HCT116 (cell line): ENCODE measurements around the gene SDF2. TPM values are rescaled to one million over a fixed set of nuclear protein-coding genes. Genes with fewer than 3 reads are reported as not detected.
A peak's percentile ranks its signal among the peaks of the same experiment; 100 is the strongest.

ENCODE experiments used
- ATAC-seq: fragments of 200-7000 bp; cut with Tn5 transposase; 2 replicates; pipeline ENCODE4 v1.9.1; 2020; ENCODE audit warnings: mild to moderate bottlenecking, moderate library complexity
- BruUV-seq: library from RNA; stranded (reverse); fragments of 400-500 nt; replicated peaks from 2 replicates; lab custom pipeline; 2021; lab: Mats Ljungman, UMichigan
- CTCF ChIA-PET: fragments of 300-600 bp; sonication (Branson Sonifier 250); formaldehyde crosslinking; loops from one replicate; lab custom pipeline; 2021; ENCODE audit warnings: antibody characterized with exemption; lab: Charles Lee
- POLR2A ChIA-PET: fragments of 300-600, 350-600 bp; sonication (Branson Sonifier 250); formaldehyde crosslinking; loops from one replicate; lab custom pipeline; 2021; ENCODE audit warnings: antibody characterized with exemption; lab: Charles Lee
- RAD21 ChIA-PET, 2 experiments: fragments of 300-600 bp; sonication (Branson Sonifier 250); formaldehyde crosslinking; loops; one replicate each; lab custom pipeline; 2023; ENCODE audit warnings: low total read pairs in 2 of 2; ENCODE audit not compliant: uncharacterized antibody in 2 of 2, unreplicated experiment in 2 of 2, low non-redundant PET in 1 of 2; lab: Charles Lee
- DNase-seq: peaks from one replicate; pipeline ENCODE4 v3.0.0-alpha.2; 2010; ENCODE audit warnings: low read depth, low spot score
- H2AFZ ChIP-seq: fragments of 200-600 bp; shearing (Covaris generic), sonication (generic); 2 replicates; pipeline ENCODE4 v1.6.1; 2017; ENCODE audit warnings: low read depth, mixed run types, mixed read lengths, antibody characterized with exemption, low read length; ENCODE audit not compliant: poor library complexity, severe bottlenecking
- H3K27ac ChIP-seq: 2 replicates; pipeline ENCODE4 v1.5.1; 2012; ENCODE audit warnings: low read depth, low read length
- H3K27me3 ChIP-seq: fragments of 200-600 bp; sonication (generic); 2 replicates; pipeline ENCODE4 v1.6.1; 2016; ENCODE audit warnings: mixed run types, low read length, mixed read lengths; ENCODE audit not compliant: insufficient read depth
- H3K36me3 ChIP-seq, 2 experiments: fragments of 200-500 bp in 1 of 2; fragments of 200-600 bp in 1 of 2; sonication (Bioruptor generic) in 1 of 2; sonication (generic) in 1 of 2; 2 replicates each; pipeline versions ENCODE4 v1.5.1 to v1.6.1; 2014 to 2016; ENCODE audit warnings: low read length in 2 of 2, inconsistent platforms in 1 of 2, mixed read lengths in 1 of 2, mixed run types in 1 of 2; ENCODE audit not compliant: insufficient read depth in 2 of 2, control insufficient read depth in 1 of 2
- H3K4me1 ChIP-seq, 2 experiments: fragments of 200-600 bp in 1 of 2; sonication (generic) in 1 of 2; 2 replicates each; pipeline versions ENCODE4 v1.5.1 to v1.6.1; 2012 to 2017; ENCODE audit warnings: low read length in 2 of 2, inconsistent platforms in 1 of 2, mild to moderate bottlenecking in 1 of 2, mixed read lengths in 1 of 2, mixed run types in 1 of 2, moderate library complexity in 1 of 2; ENCODE audit not compliant: insufficient read depth in 2 of 2, control insufficient read depth in 1 of 2
- H3K4me2 ChIP-seq: fragments of 200-600 bp; sonication (generic); 2 replicates; pipeline ENCODE4 v1.6.1; 2017; ENCODE audit warnings: mixed run types, low read length, mixed read lengths
- H3K4me3 ChIP-seq, 2 experiments: fragments of 200-600 bp in 1 of 2; sonication (generic) in 1 of 2; replicated peaks in 1 of 2; 2 replicates each; pipeline ENCODE4 v1.5.1; 2011 to 2016; ENCODE audit warnings: low read length in 2 of 2, control low read depth in 1 of 2, low read depth in 1 of 2, mild to moderate bottlenecking in 1 of 2, mixed read lengths in 1 of 2, mixed run types in 1 of 2
- H3K79me2 ChIP-seq: fragments of 200-600 bp; sonication (generic); 2 replicates; pipeline ENCODE4 v1.6.1; 2017; ENCODE audit warnings: mild to moderate bottlenecking, mixed run types, low read length, moderate library complexity, mixed read lengths; ENCODE audit not compliant: insufficient read depth
- H3K9ac ChIP-seq: fragments of 200-600 bp; sonication (generic); 2 replicates; pipeline ENCODE4 v1.6.1; 2016; ENCODE audit warnings: low read length, mixed read lengths
- H3K9me2 ChIP-seq: fragments of 200-600 bp; sonication (generic), shearing (Covaris generic); 2 replicates; pipeline ENCODE4 v1.6.1; 2017; ENCODE audit warnings: mixed run types, mild to moderate bottlenecking, moderate library complexity; ENCODE audit not compliant: insufficient read depth
- H3K9me3 ChIP-seq, 2 experiments: fragments of 200-500 bp in 1 of 2; fragments of 200-600 bp in 1 of 2; sonication (Bioruptor generic) in 1 of 2; sonication (generic) in 1 of 2; 2 replicates each; pipeline ENCODE4 v1.6.1; 2014 to 2017; ENCODE audit warnings: low read length in 2 of 2, mixed read lengths in 2 of 2, inconsistent platforms in 1 of 2, low read depth in 1 of 2, mild to moderate bottlenecking in 1 of 2, mixed run types in 1 of 2, moderate library complexity in 1 of 2; ENCODE audit not compliant: control insufficient read depth in 1 of 2, insufficient read depth in 1 of 2
- H4K20me1 ChIP-seq: fragments of 200-600 bp; sonication (generic), shearing (Covaris generic); 2 replicates; pipeline ENCODE4 v1.6.1; 2017; ENCODE audit warnings: mixed run types, mild to moderate bottlenecking, moderate library complexity; ENCODE audit not compliant: insufficient read depth
- CBX3 ChIP-seq: IDR thresholded peaks from 2 replicates; pipeline ENCODE4 v1.6.1; 2012; ENCODE audit warnings: low read depth
- CTCF ChIP-seq, 3 experiments: fragments of 200-600 bp in 1 of 3; sonication (generic) in 1 of 3; IDR thresholded peaks in 2 of 3; conservative IDR thresholded peaks in 1 of 3; 2 replicates each; pipeline ENCODE4 v1.5.1; 2012 to 2017; ENCODE audit warnings: low read depth in 2 of 3, low read length in 2 of 3, antibody characterized with exemption in 1 of 3, borderline replicate concordance in 1 of 3, control low read depth in 1 of 3, mild to moderate bottlenecking in 1 of 3, mixed read lengths in 1 of 3, mixed run types in 1 of 3, moderate library complexity in 1 of 3; ENCODE audit not compliant: insufficient read depth in 1 of 3
- ELF1 ChIP-seq: IDR thresholded peaks from 2 replicates; pipeline ENCODE4 v1.6.1; 2012; ENCODE audit warnings: low read depth, borderline replicate concordance
- EZH2 ChIP-seq: fragments of 200-600 bp; sonication (generic); IDR thresholded peaks from 2 replicates; pipeline ENCODE4 v1.6.1; 2017; ENCODE audit warnings: antibody characterized with exemption, mixed run types
- EZH2phosphoT487 ChIP-seq: fragments of 200-600 bp; IDR thresholded peaks from 2 replicates; pipeline ENCODE4 v1.6.1; 2018; ENCODE audit warnings: antibody characterized with exemption, borderline replicate concordance
- FOSL1 ChIP-seq: IDR thresholded peaks from 2 replicates; pipeline ENCODE4 v1.6.1; 2012; ENCODE audit warnings: low read depth
- MAX ChIP-seq: IDR thresholded peaks from 2 replicates; pipeline ENCODE4 v1.6.1; 2012
- POLR2A ChIP-seq: IDR thresholded peaks from 2 replicates; pipeline ENCODE4 v1.7.0; 2011; ENCODE audit warnings: borderline replicate concordance; ENCODE audit not compliant: insufficient read depth, insufficient read length; ENCODE audit errors: extremely low read depth
- POLR2AphosphoS5 ChIP-seq: IDR thresholded peaks from 2 replicates; pipeline ENCODE4 v1.6.1; 2011; ENCODE audit warnings: mild to moderate bottlenecking, low read depth, low read length, moderate library complexity
- RAD21 ChIP-seq: IDR thresholded peaks from 2 replicates; pipeline ENCODE4 v1.6.1; 2012; ENCODE audit warnings: low read depth, mild to moderate bottlenecking
- SIN3A ChIP-seq: IDR thresholded peaks from 2 replicates; pipeline ENCODE4 v1.6.1; 2012; ENCODE audit warnings: low read depth
- SP1 ChIP-seq: IDR thresholded peaks from 2 replicates; pipeline ENCODE4 v1.6.1; 2012; ENCODE audit warnings: low read depth
- ZFX ChIP-seq: fragments of 450-650 bp; IDR thresholded peaks from 2 replicates; pipeline ENCODE4 v1.6.1; 2017
- ZNF274 ChIP-seq: fragments of 200-500 bp; sonication (Bioruptor generic); IDR thresholded peaks from 2 replicates; pipeline ENCODE4 v1.6.1; 2014; ENCODE audit warnings: mild to moderate bottlenecking, low read depth, low read length, inconsistent platforms
- intact Hi-C: fragments of 100-400 bp; cut with micrococcal nuclease; formaldehyde crosslinking; loops from 2 replicates; pipeline ENCODE4 v1.10.0; 2022
- total RNA-seq: library from RNA; stranded (reverse); gene quantifications from one replicate; pipeline ENCODE4 v1.2.1, GENCODE V29; 2021; ENCODE audit not compliant: unreplicated experiment

The SDF2 gene
- total RNA-seq, 1 experiment from 2014 or later: 41.3 TPM

- Histone ChIP-seq H3K27me3 (no peaks in the 10 kb centered on the region), H3K9ac (peak overlapping the region; percentile 83), H3K4me2 (peak overlapping the region; percentile 90), H4K20me1 (peaks cover 7% of the 10 kb centered on the region; the same call in 1 of the 2 replicates), H3K4me3 (peak overlapping the region; percentile 61 to 77), H3K9me3 (no peaks in the 10 kb centered on the region), H2AFZ (no peak overlapping the region), H3K79me2 (peaks cover 42% of the 10 kb centered on the region), H3K9me2 (no peaks in the 10 kb centered on the region), H3K4me1 (peaks cover 12 to 29% of the 10 kb centered on the region in 2 experiments), H3K36me3 (peaks cover 27 to 33% of the 10 kb centered on the region in 2 experiments; a peak in 3 of 4 replicates), H3K27ac (peak overlapping the region; percentile 74)
- RAD21 ChIA-PET: no interaction called here
- ATAC-seq (peak; percentile 5; the same call in 1 of the 2 replicates), DNase-seq (no peak)
- intact Hi-C loops: loop anchor here (1.0 to 10.0 kb wide), 2 partner anchors 31 to 259 kb away; partner anchors contain the start of gene DHRS13
- POLR2A ChIA-PET: interaction anchor here (3.1 kb wide), 1 partner anchor 16 kb away, joined by 19 read pairs; the partner anchor contains the start of genes SDF2 and SUPT6H
- CTCF ChIA-PET: interaction anchor here (0.9 to 2.3 kb wide), 8 partner anchors 11 to 471 kb away, joined by 3 to 10 read pairs (median 4); partner anchors contain the start of genes PHF12, RPL23A, SDF2 and SUPT6H
- no peak for TF ChIP-seq FOSL1
- TF ChIP-seq MAX: no peak
- no peak for TF ChIP-seq POLR2AphosphoS5
- TF ChIP-seq RAD21: no peak
- no peak; the same call in 1 of the 2 replicates for TF ChIP-seq ELF1
- TF ChIP-seq CBX3: 0 out of 2 replicates have a peak, but pooled peaks have one; percentile 8
- BruUV-seq: TSS peak; percentile 97
These were observed 16.1 kb downstream of the SDF2 start for GRCh38 chr17:28645576-28645939.

GRCh38 chr17:28644787-28645575 is 16.7 kb downstream of the SDF2 start, which contains the start of gene BLTP2:
Gene BLTP2, minus strand, starts transcription at chr17:28645158. Its CDS starts 102 bp downstream, at chr17:28645056.
- POLR2A ChIA-PET: interaction anchor here (0.7 to 3.1 kb wide), 3 partner anchors 11 to 75 kb away, joined by 4 to 19 read pairs (median 12); partner anchors contain the start of genes RPL23A, SDF2 and SUPT6H
- peak within 1 kb of the TSS; percentile 90 for H3K4me2 ChIP-seq
- H3K36me3 ChIP-seq: peaks cover 31 to 36% of the 10 kb centered on the region in 2 experiments
- ATAC-seq (peak; percentile 99), DNase-seq (peak; percentile 86)
- H3K4me3 ChIP-seq: peak within 1 kb of the TSS; percentile 77 to 83
- H3K79me2 ChIP-seq: peaks cover 46% of the 10 kb centered on the region
- RAD21 ChIA-PET: no interaction called here
- H3K9me2 ChIP-seq: no peaks in the 10 kb centered on the region
- H2AFZ ChIP-seq: no peak within 1 kb of the TSS
- peaks cover 12 to 29% of the 10 kb centered on the region in 2 experiments for H3K4me1 ChIP-seq
- peak within 1 kb of the TSS; percentile 74 for H3K27ac ChIP-seq
- H4K20me1 ChIP-seq: peaks cover 7% of the 10 kb centered on the region; the same call in 1 of the 2 replicates
- H3K9me3 ChIP-seq: no peaks in the 10 kb centered on the region
- CTCF ChIA-PET: interaction anchor here (0.9 to 2.3 kb wide), 9 partner anchors 10 to 472 kb away, joined by 3 to 10 read pairs (median 4); partner anchors contain the start of genes PHF12, RPL23A, SDF2 and SUPT6H
- no peaks in the 10 kb centered on the region for H3K27me3 ChIP-seq
- peak within 1 kb of the TSS; percentile 83 for H3K9ac ChIP-seq
- BruUV-seq: no TSS peak
- intact Hi-C loops: loop anchor here (1.0 to 10.0 kb wide), 2 partner anchors 31 to 260 kb away; partner anchors contain the start of gene DHRS13
- TF ChIP-seq RAD21 (no peak), SIN3A (peak; percentile 62; the same call in 1 of the 2 replicates), ZNF274 (no peak), EZH2 (no peak), POLR2A (peak; percentile 73), CBX3 (no peak), CTCF (IDR thresholded peaks at IDR 0.05 in 2 of 3, conservative IDR thresholded peaks at IDR 0.05 in 1 of 3; ENCODE audit: borderline replicate concordance in 1 of 3, insufficient read depth in 1 of 3, low read depth in 2 of 3, low read length in 2 of 3) (no peak), POLR2AphosphoS5 (peak; percentile 90), ELF1 (peak; percentile 42; the same call in 1 of the 2 replicates), SP1 (peak; percentile 86), ZFX (peak; percentile 69), EZH2phosphoT487 (no peak)
